C4-2B (cell line): ENCODE measurements around the gene CLC.

Experiments used
- ZFX ChIP-seq: fragments of 450-650 bp; IDR thresholded peaks from 2 replicates; pipeline ENCODE4 v1.6.1; 2017
- TF ChIP-seq, protein P1 (sequence below): fragments of 450-650 bp; conservative IDR thresholded peaks from 2 replicates; pipeline ENCODE4 v1.5.1; 2017; ENCODE audit warnings: mild to moderate bottlenecking

DNA sequence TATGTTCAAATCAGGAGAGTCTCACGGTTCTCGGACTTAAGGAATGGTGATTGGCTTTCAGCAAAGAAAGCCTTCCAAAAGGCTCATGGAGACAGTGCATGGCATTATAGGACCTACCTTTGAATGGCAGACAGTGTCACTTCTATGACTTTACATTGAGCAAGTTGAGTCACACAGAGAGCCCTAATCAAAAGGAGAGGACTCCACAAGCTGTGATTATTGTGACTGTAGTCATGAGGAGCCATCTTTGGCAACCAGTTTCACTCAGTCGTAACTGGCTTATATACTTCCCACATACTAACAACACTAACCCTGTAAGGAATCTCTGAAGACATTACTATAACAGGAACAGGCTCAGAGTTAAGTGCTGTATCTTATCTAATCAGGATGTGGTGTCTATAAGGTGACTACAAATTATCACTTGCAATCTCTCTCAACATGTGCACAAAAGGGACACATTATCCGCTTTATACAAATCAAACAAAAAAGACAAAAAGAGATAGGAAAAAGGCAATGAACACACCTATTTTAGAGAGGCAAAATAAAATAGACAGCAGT is 27.4 kb downstream of the CLC start:
- TF ChIP-seq, protein P1, sequence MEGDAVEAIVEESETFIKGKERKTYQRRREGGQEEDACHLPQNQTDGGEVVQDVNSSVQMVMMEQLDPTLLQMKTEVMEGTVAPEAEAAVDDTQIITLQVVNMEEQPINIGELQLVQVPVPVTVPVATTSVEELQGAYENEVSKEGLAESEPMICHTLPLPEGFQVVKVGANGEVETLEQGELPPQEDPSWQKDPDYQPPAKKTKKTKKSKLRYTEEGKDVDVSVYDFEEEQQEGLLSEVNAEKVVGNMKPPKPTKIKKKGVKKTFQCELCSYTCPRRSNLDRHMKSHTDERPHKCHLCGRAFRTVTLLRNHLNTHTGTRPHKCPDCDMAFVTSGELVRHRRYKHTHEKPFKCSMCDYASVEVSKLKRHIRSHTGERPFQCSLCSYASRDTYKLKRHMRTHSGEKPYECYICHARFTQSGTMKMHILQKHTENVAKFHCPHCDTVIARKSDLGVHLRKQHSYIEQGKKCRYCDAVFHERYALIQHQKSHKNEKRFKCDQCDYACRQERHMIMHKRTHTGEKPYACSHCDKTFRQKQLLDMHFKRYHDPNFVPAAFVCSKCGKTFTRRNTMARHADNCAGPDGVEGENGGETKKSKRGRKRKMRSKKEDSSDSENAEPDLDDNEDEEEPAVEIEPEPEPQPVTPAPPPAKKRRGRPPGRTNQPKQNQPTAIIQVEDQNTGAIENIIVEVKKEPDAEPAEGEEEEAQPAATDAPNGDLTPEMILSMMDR, result no peak
- no peak for TF ChIP-seq ZFX
